Mesendoderm (in vitro differentiated cells): ENCODE measurements around the gene SFMBT2.

ENCODE experiments used
- DNase-seq: peaks from one replicate; pipeline ENCODE4 v3.0.0; 2013
- H2AK5ac ChIP-seq: 2 replicates; pipeline ENCODE4 v1.6.1; 2013; ENCODE audit warnings: low read length, inconsistent platforms
- H2BK120ac ChIP-seq: 2 replicates; pipeline ENCODE4 v1.6.1; 2013; ENCODE audit warnings: low read depth, mild to moderate bottlenecking, low read length, moderate library complexity, mixed read lengths
- H2BK15ac ChIP-seq: replicated peaks from 2 replicates; pipeline ENCODE4 v1.6.1; 2013; ENCODE audit warnings: low read depth, mild to moderate bottlenecking, moderate library complexity
- H2BK5ac ChIP-seq: 2 replicates; pipeline ENCODE4 v1.6.1; 2013; ENCODE audit warnings: low read length, inconsistent platforms
- H3K18ac ChIP-seq: 2 replicates; pipeline ENCODE4 v1.6.1; 2013; ENCODE audit warnings: mild to moderate bottlenecking, low read length, mixed read lengths
- H3K23ac ChIP-seq: one replicate; pipeline ENCODE4 v1.6.1; 2013; ENCODE audit warnings: low read length
- H3K27ac ChIP-seq: 2 replicates; pipeline ENCODE4 v1.5.1; 2013; ENCODE audit warnings: low read depth, mild to moderate bottlenecking, inconsistent platforms, low read length, moderate library complexity
- H3K27me3 ChIP-seq: 2 replicates; pipeline ENCODE4 v1.6.1; 2013; ENCODE audit warnings: low read length, control low read depth, mild to moderate bottlenecking, inconsistent platforms; ENCODE audit not compliant: insufficient read depth, poor library complexity
- H3K36me3 ChIP-seq: 2 replicates; pipeline ENCODE4 v1.6.1; 2013; ENCODE audit warnings: low read length, inconsistent platforms; ENCODE audit not compliant: control insufficient read depth, insufficient read depth
- H3K4ac ChIP-seq: one replicate; pipeline ENCODE4 v1.6.1; 2013; ENCODE audit warnings: low read depth, mild to moderate bottlenecking, low read length, moderate library complexity
- H3K4me1 ChIP-seq: 2 replicates; pipeline ENCODE4 v1.6.1; 2013; ENCODE audit warnings: low read depth, low read length, inconsistent platforms; ENCODE audit not compliant: control insufficient read depth
- H3K4me2 ChIP-seq: 2 replicates; pipeline ENCODE4 v1.6.1; 2013; ENCODE audit warnings: low read length
- H3K4me3 ChIP-seq: 2 replicates; pipeline ENCODE4 v1.5.1; 2013; ENCODE audit warnings: mild to moderate bottlenecking, low read length
- H3K56ac ChIP-seq: one replicate; pipeline ENCODE4 v1.6.1; 2013; ENCODE audit warnings: low read length
- H3K79me1 ChIP-seq: 2 replicates; pipeline ENCODE4 v1.6.1; 2013; ENCODE audit warnings: low read length, inconsistent platforms
- H3K79me2 ChIP-seq: 2 replicates; pipeline ENCODE4 v1.6.1; 2013; ENCODE audit warnings: mild to moderate bottlenecking, low read length; ENCODE audit not compliant: control insufficient read depth, insufficient read depth
- H3K9ac ChIP-seq: 2 replicates; pipeline ENCODE4 v1.6.1; 2013; ENCODE audit warnings: low read length, inconsistent platforms
- H4K5ac ChIP-seq: one replicate; pipeline ENCODE4 v1.6.1; 2013; ENCODE audit warnings: low read length
- H4K8ac ChIP-seq: one replicate; pipeline ENCODE4 v1.6.1; 2013; ENCODE audit warnings: low read depth, mild to moderate bottlenecking, control low read depth, low read length, moderate library complexity
- WGBS: extraction: QIAGEN DNeasy Blood & Tissue Kit; methylation state at CpG from one replicate; pipeline ENCODE4 v1.1.7; 2013; ENCODE audit warnings: low lambda C conversion rate, missing lambda C conversion rate; ENCODE audit not compliant: insufficient coverage; ENCODE audit errors: extremely low coverage; 5-methylcytosine and 5-hydroxymethylcytosine counted together

Gene SFMBT2

GRCh38 chr10:7310076-7310475, 100.8 kb downstream of the SFMBT2 start:
- no peak overlapping the region for H2BK5ac ChIP-seq
- H3K4me1 ChIP-seq, result no peaks in the 10 kb centered on the region
- H3K18ac ChIP-seq, result no peak overlapping the region
- no peak overlapping the region for H2BK15ac ChIP-seq
- H3K23ac ChIP-seq, result no peak overlapping the region
- no peaks in the 10 kb centered on the region for H3K79me1 ChIP-seq
- no peak overlapping the region for H2AK5ac ChIP-seq
- H3K4me3 ChIP-seq, result no peak overlapping the region
- H3K27ac ChIP-seq, result no peak overlapping the region
- no peak overlapping the region for H3K4ac ChIP-seq
- no peak overlapping the region for H2BK120ac ChIP-seq
- H3K4me2 ChIP-seq, result no peak overlapping the region
- H4K8ac ChIP-seq, result no peak overlapping the region
- H4K5ac ChIP-seq, result no peak overlapping the region
- H3K79me2 ChIP-seq, result no peaks in the 10 kb centered on the region
- no peak overlapping the region for H3K9ac ChIP-seq
- WGBS, result no CpG with 5 or more reads among the region's 8 CpGs
- H3K27me3 ChIP-seq, result no peaks in the 10 kb centered on the region
- H3K56ac ChIP-seq, result no peak overlapping the region
- DNase-seq, result no peak
- H3K36me3 ChIP-seq, result no peaks in the 10 kb centered on the region

- Histone ChIP-seq H3K9ac (no peak overlapping the region), H3K27me3 (no peaks in the 10 kb centered on the region), H2BK5ac (no peak overlapping the region), H3K4me1 (no peaks in the 10 kb centered on the region), H2BK15ac (no peak overlapping the region), H3K4me2 (no peak overlapping the region), H3K4ac (no peak overlapping the region), H3K79me2 (no peaks in the 10 kb centered on the region), H3K4me3 (no peak overlapping the region), H2BK120ac (no peak overlapping the region), H3K36me3 (no peaks in the 10 kb centered on the region), H3K27ac (no peak overlapping the region), H3K18ac (no peak overlapping the region), H4K8ac (no peak overlapping the region), H4K5ac (no peak overlapping the region), H3K79me1 (no peaks in the 10 kb centered on the region), H3K23ac (no peak overlapping the region), H3K56ac (no peak overlapping the region), H2AK5ac (no peak overlapping the region)
- no peak for DNase-seq
- no CpG with 5 or more reads among the region's 7 CpGs for WGBS
Observed at GRCh38 chr10:7308826-7309225, 102.0 kb downstream of the SFMBT2 start.

- Histone ChIP-seq H2AK5ac (no peak overlapping the region), H3K79me2 (no peaks in the 10 kb centered on the region), H3K23ac (no peak overlapping the region), H3K9ac (no peak overlapping the region), H3K36me3 (no peaks in the 10 kb centered on the region), H3K56ac (no peak overlapping the region), H4K8ac (no peak overlapping the region), H3K27me3 (no peaks in the 10 kb centered on the region), H4K5ac (no peak overlapping the region), H2BK5ac (no peak overlapping the region), H2BK15ac (no peak overlapping the region), H3K79me1 (no peaks in the 10 kb centered on the region), H3K18ac (no peak overlapping the region), H2BK120ac (no peak overlapping the region), H3K4ac (no peak overlapping the region), H3K27ac (no peak overlapping the region), H3K4me1 (peaks cover 4% of the 10 kb centered on the region), H3K4me3 (no peak overlapping the region), H3K4me2 (no peak overlapping the region)
- no peak for DNase-seq
Observed at GRCh38 chr10:7306616-7307015, 104.2 kb downstream of the SFMBT2 start.

GRCh38 chr10:7306147-7306546, 104.7 kb downstream of the SFMBT2 start:
- no peak overlapping the region for H2BK15ac ChIP-seq
- H2BK5ac ChIP-seq, result no peak overlapping the region
- DNase-seq, result no peak
- no peak overlapping the region for H2BK120ac ChIP-seq
- no peak overlapping the region for H3K56ac ChIP-seq
- peaks cover 5% of the 10 kb centered on the region for H3K4me1 ChIP-seq
- H3K27ac ChIP-seq, result no peak overlapping the region
- no peak overlapping the region for H3K4me2 ChIP-seq
- H3K4me3 ChIP-seq, result no peak overlapping the region
- H3K9ac ChIP-seq, result no peak overlapping the region
- H3K27me3 ChIP-seq, result no peaks in the 10 kb centered on the region
- H2AK5ac ChIP-seq, result no peak overlapping the region
- H3K36me3 ChIP-seq, result no peaks in the 10 kb centered on the region
- no peak overlapping the region for H3K4ac ChIP-seq
- H3K23ac ChIP-seq, result no peak overlapping the region
- H3K79me1 ChIP-seq, result no peaks in the 10 kb centered on the region
- WGBS, result no CpG with 5 or more reads among the region's 9 CpGs
- H3K79me2 ChIP-seq, result no peaks in the 10 kb centered on the region
- no peak overlapping the region for H4K5ac ChIP-seq
- H4K8ac ChIP-seq, result no peak overlapping the region
- H3K18ac ChIP-seq, result no peak overlapping the region

GRCh38 chr10:7305053-7305452, 105.8 kb downstream of the SFMBT2 start:
- Histone ChIP-seq H4K8ac (no peak overlapping the region), H4K5ac (no peak overlapping the region)
- WGBS, result no CpG with 5 or more reads among the region's 6 CpGs

GRCh38 chr10:7304110-7304509, 106.7 kb downstream of the SFMBT2 start:
- Histone ChIP-seq H4K8ac (no peak overlapping the region), H3K36me3 (no peaks in the 10 kb centered on the region), H4K5ac (no peak overlapping the region), H2AK5ac (no peak overlapping the region), H3K9ac (no peak overlapping the region), H3K23ac (no peak overlapping the region), H3K4me1 (peaks cover 5% of the 10 kb centered on the region), H2BK15ac (no peak overlapping the region), H3K27ac (no peak overlapping the region), H3K4me2 (no peak overlapping the region), H2BK5ac (no peak overlapping the region), H3K27me3 (no peaks in the 10 kb centered on the region), H3K4ac (no peak overlapping the region), H3K56ac (no peak overlapping the region), H2BK120ac (no peak overlapping the region), H3K18ac (no peak overlapping the region), H3K79me1 (no peaks in the 10 kb centered on the region), H3K79me2 (no peaks in the 10 kb centered on the region), H3K4me3 (no peak overlapping the region)
- no CpG with 5 or more reads among the region's 4 CpGs for WGBS
- no peak for DNase-seq

More at GRCh38 chr10:7305053-7305452, 105.8 kb downstream of the SFMBT2 start:
- no peak overlapping the region for H3K18ac ChIP-seq
- H2BK5ac ChIP-seq, result no peak overlapping the region
- no peak overlapping the region for H3K4me2 ChIP-seq
- no peaks in the 10 kb centered on the region for H3K36me3 ChIP-seq
- H3K4me1 ChIP-seq, result peaks cover 5% of the 10 kb centered on the region
- H3K4ac ChIP-seq, result no peak overlapping the region
- no peak overlapping the region for H3K4me3 ChIP-seq
- no peak overlapping the region for H2BK15ac ChIP-seq
- no peaks in the 10 kb centered on the region for H3K79me1 ChIP-seq
- H3K56ac ChIP-seq, result no peak overlapping the region
- no peak overlapping the region for H2AK5ac ChIP-seq
- no peak overlapping the region for H2BK120ac ChIP-seq
- H3K9ac ChIP-seq, result no peak overlapping the region
- no peak overlapping the region for H3K23ac ChIP-seq
- H3K27me3 ChIP-seq, result no peaks in the 10 kb centered on the region
- DNase-seq, result no peak
- H3K27ac ChIP-seq, result no peak overlapping the region
- H3K79me2 ChIP-seq, result no peaks in the 10 kb centered on the region
